ENCODE measurements around the gene SRSF11. TPM values are rescaled to one million over a fixed set of nuclear protein-coding genes. Genes with fewer than 3 reads are reported as not detected.

SRSF11 gene
- polyA plus RNA-seq, 1 of the 3 experiments (the other 2 are of a cell fraction) = 138 TPM

DNA sequence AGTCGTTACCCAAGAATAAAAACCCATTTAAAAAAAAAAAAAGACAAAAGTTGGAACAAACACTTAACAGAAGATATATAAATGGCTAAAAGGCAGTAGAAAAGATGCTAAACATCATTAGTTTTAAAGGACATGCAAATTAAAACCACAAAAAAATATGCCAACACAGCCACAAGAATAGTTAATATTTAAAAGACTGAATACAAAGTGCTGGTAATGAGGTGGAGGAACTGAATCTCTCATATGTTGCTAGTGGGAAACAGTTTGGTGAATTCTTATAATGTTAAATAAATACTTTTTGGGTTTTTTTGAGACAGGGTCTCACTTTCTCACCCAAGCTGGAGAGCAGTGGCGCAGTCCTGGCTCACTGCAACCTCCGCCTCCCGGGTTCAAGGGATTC, 25.8 kb upstream of the SRSF11 start:
- Histone ChIP-seq H3K9me3 (no peaks in the 10 kb centered on the region), H3K4me1 (ENCODE audit: control insufficient read depth in 1 of 2, insufficient read depth in 2 of 2, low read depth in 1 of 2, low read length in 1 of 2) (no peaks in the 10 kb centered on the region; a peak in 1 of 4 replicates), H3F3A (replicated peaks; ENCODE audit: insufficient read depth) (peaks cover 3% of the 10 kb centered on the region), H2AFZ (ENCODE audit: low read depth) (no peak overlapping the region), H3K4me3 (ENCODE audit: low read depth in 2 of 2, low read length in 1 of 2) (no peak overlapping the region), H3K79me2 (ENCODE audit: insufficient read depth) (peaks cover 94% of the 10 kb centered on the region), H3K27me3 (ENCODE audit: insufficient read depth) (no peaks in the 10 kb centered on the region), H3K27ac (ENCODE audit: low read depth in 2 of 2, low read length in 1 of 2) (no peak overlapping the region), H4K20me1 (ENCODE audit: insufficient read depth) (no peaks in the 10 kb centered on the region), H3K9me2 (no peaks in the 10 kb centered on the region), H3K4me2 (no peak overlapping the region), H3K36me3 (replicated peaks in 1 of 2; ENCODE audit: control insufficient read depth in 1 of 2, insufficient read depth in 2 of 2, low read length in 1 of 2) (peaks cover 0 to 4% of the 10 kb centered on the region in 2 experiments), H3K9ac (no peak overlapping the region)
- POLR2A ChIA-PET = no interaction called here
- CTCF ChIA-PET = no interaction called here
- WGBS (ENCODE audit: low lambda C conversion rate) = 95% methylated on average over 4 of the region's 4 CpGs
- no peak for TF ChIP-seq RXRA (IDR thresholded peaks at IDR 0.05; ENCODE audit: borderline replicate concordance, low read depth)
- no peak for TF ChIP-seq REST (IDR thresholded peaks at IDR 0.05; ENCODE audit: low read depth, low read length)
- TF ChIP-seq POLR2AphosphoS5 (IDR thresholded peaks at IDR 0.05; ENCODE audit: low read depth, low read length) = no peak
- no peak for TF ChIP-seq EZH2phosphoT487 (IDR thresholded peaks at IDR 0.05; ENCODE audit: borderline replicate concordance, low read depth)
- no peak for TF ChIP-seq IRF3 (IDR thresholded peaks at IDR 0.05; ENCODE audit: low read depth, low read length)
- TF ChIP-seq TCF12 (IDR thresholded peaks at IDR 0.05) = no peak
- no peak for TF ChIP-seq GATA2 (CRISPR knock-in tag; IDR thresholded peaks at IDR 0.05)
- no peak for TF ChIP-seq SMC3 (IDR thresholded peaks at IDR 0.05; ENCODE audit: low read depth, low read length)
- no peak for DNase-seq

DNA sequence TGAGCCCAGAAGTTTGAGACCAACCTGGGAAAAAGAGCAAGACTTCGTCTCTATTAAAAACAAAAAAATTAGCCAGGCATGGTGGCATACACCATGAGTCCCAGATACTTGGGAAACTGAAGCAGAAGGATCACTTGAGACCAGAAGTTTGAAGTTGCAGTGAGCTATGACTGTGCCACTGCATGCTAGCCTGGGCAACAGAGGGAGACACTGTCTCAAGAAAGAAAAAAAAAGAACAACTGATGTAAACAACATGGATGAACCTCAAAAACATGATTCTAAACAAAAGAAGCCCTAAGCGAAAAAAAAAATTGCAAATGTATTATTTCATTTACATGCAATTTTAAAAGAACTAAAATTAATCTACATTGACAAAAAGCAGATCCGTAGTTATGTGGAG, 24.8 kb upstream of the SRSF11 start:
- POLR2A ChIA-PET = no interaction called here
- H4K20me1 ChIP-seq (ENCODE audit: insufficient read depth) = no peaks in the 10 kb centered on the region
- CTCF ChIA-PET = no interaction called here
- no peak overlapping the region for H3K4me2 ChIP-seq
- H3F3A ChIP-seq (replicated peaks; ENCODE audit: insufficient read depth) = peaks cover 3% of the 10 kb centered on the region
- H3K4me1 ChIP-seq (ENCODE audit: control insufficient read depth in 1 of 2, insufficient read depth in 2 of 2, low read depth in 1 of 2, low read length in 1 of 2) = no peaks in the 10 kb centered on the region; a peak in 1 of 4 replicates
- no peak overlapping the region for H3K4me3 ChIP-seq (ENCODE audit: low read depth in 2 of 2, low read length in 1 of 2)
- H3K36me3 ChIP-seq (replicated peaks in 1 of 2; ENCODE audit: control insufficient read depth in 1 of 2, insufficient read depth in 2 of 2, low read length in 1 of 2) = peaks cover 0 to 4% of the 10 kb centered on the region in 2 experiments
- no peak for DNase-seq
- H3K27me3 ChIP-seq (ENCODE audit: insufficient read depth) = no peaks in the 10 kb centered on the region
- H3K79me2 ChIP-seq (ENCODE audit: insufficient read depth) = peaks cover 96% of the 10 kb centered on the region
- 90% methylated on average over 3 of the region's 3 CpGs for WGBS (ENCODE audit: low lambda C conversion rate)
- no peaks in the 10 kb centered on the region for H3K9me2 ChIP-seq
- no peak overlapping the region for H3K27ac ChIP-seq (ENCODE audit: low read depth in 2 of 2, low read length in 1 of 2)
- H3K9me3 ChIP-seq = no peaks in the 10 kb centered on the region
- H2AFZ ChIP-seq (ENCODE audit: low read depth) = no peak overlapping the region
- H3K9ac ChIP-seq = no peak overlapping the region
- TF ChIP-seq ZBTB33 (IDR thresholded peaks at IDR 0.05; ENCODE audit: borderline replicate concordance, low read depth) = no peak
- no peak for TF ChIP-seq GATA2 (CRISPR knock-in tag; IDR thresholded peaks at IDR 0.05)
- TF ChIP-seq, protein P1, sequence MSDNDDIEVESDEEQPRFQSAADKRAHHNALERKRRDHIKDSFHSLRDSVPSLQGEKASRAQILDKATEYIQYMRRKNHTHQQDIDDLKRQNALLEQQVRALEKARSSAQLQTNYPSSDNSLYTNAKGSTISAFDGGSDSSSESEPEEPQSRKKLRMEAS (IDR thresholded peaks at IDR 0.05; ENCODE audit: low read depth) = no peak
- no peak for TF ChIP-seq TEAD4 (IDR thresholded peaks at IDR 0.05; ENCODE audit: borderline replicate concordance, insufficient read depth)
- TF ChIP-seq, protein P2, sequence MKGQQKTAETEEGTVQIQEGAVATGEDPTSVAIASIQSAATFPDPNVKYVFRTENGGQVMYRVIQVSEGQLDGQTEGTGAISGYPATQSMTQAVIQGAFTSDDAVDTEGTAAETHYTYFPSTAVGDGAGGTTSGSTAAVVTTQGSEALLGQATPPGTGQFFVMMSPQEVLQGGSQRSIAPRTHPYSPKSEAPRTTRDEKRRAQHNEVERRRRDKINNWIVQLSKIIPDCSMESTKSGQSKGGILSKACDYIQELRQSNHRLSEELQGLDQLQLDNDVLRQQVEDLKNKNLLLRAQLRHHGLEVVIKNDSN (IDR thresholded peaks at IDR 0.05; ENCODE audit: borderline replicate concordance, low read depth) = no peak
- no peak for TF ChIP-seq POLR2AphosphoS5 (IDR thresholded peaks at IDR 0.05; ENCODE audit: low read depth, low read length)
- no peak for TF ChIP-seq EZH2phosphoT487 (IDR thresholded peaks at IDR 0.05; ENCODE audit: borderline replicate concordance, low read depth)
- TF ChIP-seq JUND (IDR thresholded peaks at IDR 0.05) = no peak
- no peak for TF ChIP-seq RXRA (IDR thresholded peaks at IDR 0.05; ENCODE audit: borderline replicate concordance, low read depth)
- no peak for TF ChIP-seq PBX3 (IDR thresholded peaks at IDR 0.05)
- no peak for TF ChIP-seq NFIC (IDR thresholded peaks at IDR 0.05; ENCODE audit: borderline replicate concordance)
- TF ChIP-seq, protein P3, sequence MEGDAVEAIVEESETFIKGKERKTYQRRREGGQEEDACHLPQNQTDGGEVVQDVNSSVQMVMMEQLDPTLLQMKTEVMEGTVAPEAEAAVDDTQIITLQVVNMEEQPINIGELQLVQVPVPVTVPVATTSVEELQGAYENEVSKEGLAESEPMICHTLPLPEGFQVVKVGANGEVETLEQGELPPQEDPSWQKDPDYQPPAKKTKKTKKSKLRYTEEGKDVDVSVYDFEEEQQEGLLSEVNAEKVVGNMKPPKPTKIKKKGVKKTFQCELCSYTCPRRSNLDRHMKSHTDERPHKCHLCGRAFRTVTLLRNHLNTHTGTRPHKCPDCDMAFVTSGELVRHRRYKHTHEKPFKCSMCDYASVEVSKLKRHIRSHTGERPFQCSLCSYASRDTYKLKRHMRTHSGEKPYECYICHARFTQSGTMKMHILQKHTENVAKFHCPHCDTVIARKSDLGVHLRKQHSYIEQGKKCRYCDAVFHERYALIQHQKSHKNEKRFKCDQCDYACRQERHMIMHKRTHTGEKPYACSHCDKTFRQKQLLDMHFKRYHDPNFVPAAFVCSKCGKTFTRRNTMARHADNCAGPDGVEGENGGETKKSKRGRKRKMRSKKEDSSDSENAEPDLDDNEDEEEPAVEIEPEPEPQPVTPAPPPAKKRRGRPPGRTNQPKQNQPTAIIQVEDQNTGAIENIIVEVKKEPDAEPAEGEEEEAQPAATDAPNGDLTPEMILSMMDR (IDR thresholded peaks at IDR 0.05) = no peak
